ENCODE data around the gene MANSC1. TPM values are rescaled to one million over a fixed set of nuclear protein-coding genes. Genes with fewer than 3 reads are reported as not detected.

The MANSC1 gene
- total and polyA plus RNA-seq, 10 of the 15 experiments (the other 5 are each of a cell fraction or from before 2014, with no cell fraction given), result 0.02 to 0.23 (median 0.11) TPM; not detected in 2

DNA sequence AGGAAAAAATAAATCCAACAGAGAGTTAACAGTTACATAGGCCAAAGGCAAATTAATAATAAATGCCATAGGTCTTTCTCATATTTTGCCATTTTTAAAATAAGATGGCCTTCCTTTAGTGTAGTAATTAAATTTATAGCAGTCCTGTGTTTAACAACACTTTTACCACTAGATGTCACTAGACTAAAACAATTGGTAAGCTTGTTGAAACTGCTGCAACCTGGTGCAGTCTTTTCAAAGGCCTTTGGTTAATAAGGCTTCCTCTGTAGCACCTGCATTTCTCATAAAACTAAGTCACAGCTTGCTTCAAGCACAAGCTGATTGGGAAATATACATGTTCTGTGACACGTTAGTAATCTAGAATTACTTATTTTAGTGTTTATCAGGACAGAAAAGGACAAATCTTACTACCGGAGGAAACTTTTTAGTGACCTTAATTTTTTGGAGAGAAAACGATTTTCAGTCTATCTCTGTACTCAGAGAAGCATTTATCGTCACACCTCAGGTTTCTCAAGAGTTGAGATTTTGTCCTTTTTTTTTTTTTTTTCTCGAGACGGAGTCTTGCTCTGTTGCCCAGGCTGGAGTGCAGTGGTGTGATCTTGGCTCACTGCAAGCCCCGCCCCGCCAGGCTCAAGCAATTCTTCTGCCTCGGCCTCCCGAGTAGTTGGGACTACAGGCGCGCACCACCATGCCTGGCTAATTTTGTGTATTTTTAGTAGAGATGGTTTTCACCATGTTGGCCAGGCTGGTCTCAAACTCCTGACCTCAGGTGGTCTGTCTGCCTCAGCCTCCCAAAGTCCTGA, 26.8 kb upstream of the MANSC1 start (continued):
- TF ChIP-seq, protein P1, sequence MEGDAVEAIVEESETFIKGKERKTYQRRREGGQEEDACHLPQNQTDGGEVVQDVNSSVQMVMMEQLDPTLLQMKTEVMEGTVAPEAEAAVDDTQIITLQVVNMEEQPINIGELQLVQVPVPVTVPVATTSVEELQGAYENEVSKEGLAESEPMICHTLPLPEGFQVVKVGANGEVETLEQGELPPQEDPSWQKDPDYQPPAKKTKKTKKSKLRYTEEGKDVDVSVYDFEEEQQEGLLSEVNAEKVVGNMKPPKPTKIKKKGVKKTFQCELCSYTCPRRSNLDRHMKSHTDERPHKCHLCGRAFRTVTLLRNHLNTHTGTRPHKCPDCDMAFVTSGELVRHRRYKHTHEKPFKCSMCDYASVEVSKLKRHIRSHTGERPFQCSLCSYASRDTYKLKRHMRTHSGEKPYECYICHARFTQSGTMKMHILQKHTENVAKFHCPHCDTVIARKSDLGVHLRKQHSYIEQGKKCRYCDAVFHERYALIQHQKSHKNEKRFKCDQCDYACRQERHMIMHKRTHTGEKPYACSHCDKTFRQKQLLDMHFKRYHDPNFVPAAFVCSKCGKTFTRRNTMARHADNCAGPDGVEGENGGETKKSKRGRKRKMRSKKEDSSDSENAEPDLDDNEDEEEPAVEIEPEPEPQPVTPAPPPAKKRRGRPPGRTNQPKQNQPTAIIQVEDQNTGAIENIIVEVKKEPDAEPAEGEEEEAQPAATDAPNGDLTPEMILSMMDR (IDR thresholded peaks at IDR 0.05 in 2 of 3, conservative IDR thresholded peaks at IDR 0.05 in 1 of 3; ENCODE audit: control insufficient read depth in 2 of 3, extremely low read depth in 1 of 3, insufficient read depth in 1 of 3, low read depth in 3 of 3, low read length in 3 of 3), result peak; percentile 41 to 81 (median 58); a peak in 5 of 6 replicates
- TF ChIP-seq SMC3 (IDR thresholded peaks at IDR 0.05; ENCODE audit: borderline replicate concordance, low read length) (peak; percentile 98), SUPT20H (IDR thresholded peaks at IDR 0.05; ENCODE audit: borderline replicate concordance, control insufficient read depth, low read depth, low read length) (no peak), POLR2AphosphoS5 (IDR thresholded peaks at IDR 0.05; ENCODE audit: low read length) (no peak), RUNX3 (IDR thresholded peaks at IDR 0.05; ENCODE audit: low read length) (peak; percentile 40; the same call in 1 of the 2 replicates), KLF5 (IDR thresholded peaks at IDR 0.05; ENCODE audit: partially characterized antibody) (no peak), SRF (IDR thresholded peaks at IDR 0.05; ENCODE audit: low read depth in 2 of 2, low read length in 2 of 2) (no peak), ZNF384 (IDR thresholded peaks at IDR 0.05; ENCODE audit: borderline replicate concordance, low read depth, low read length) (no peak), EZH2 (IDR thresholded peaks at IDR 0.05; ENCODE audit: borderline replicate concordance, control insufficient read depth, low read depth, low read length) (no peak), EED (IDR thresholded peaks at IDR 0.05; ENCODE audit: low read depth) (no peak), STAT3 (IDR thresholded peaks at IDR 0.05; ENCODE audit: low read depth, low read length) (no peak), STAT1 (conservative IDR thresholded peaks at IDR 0.05) (no peak), ZNF274 (IDR thresholded peaks at IDR 0.05; ENCODE audit: insufficient read depth, insufficient read length) (no peak), SREBF1 (IDR thresholded peaks at IDR 0.05; ENCODE audit: low read length) (no peak), ZBED1 (IDR thresholded peaks at IDR 0.05; ENCODE audit: borderline replicate concordance) (no peak), SUZ12 (IDR thresholded peaks at IDR 0.05; ENCODE audit: unreplicated experiment) (no peak), NRF1 (conservative IDR thresholded peaks at IDR 0.05; ENCODE audit: low read depth, low read length) (no peak), SREBF2 (IDR thresholded peaks at IDR 0.05; ENCODE audit: low read length) (no peak)
- TF ChIP-seq, protein P2, sequence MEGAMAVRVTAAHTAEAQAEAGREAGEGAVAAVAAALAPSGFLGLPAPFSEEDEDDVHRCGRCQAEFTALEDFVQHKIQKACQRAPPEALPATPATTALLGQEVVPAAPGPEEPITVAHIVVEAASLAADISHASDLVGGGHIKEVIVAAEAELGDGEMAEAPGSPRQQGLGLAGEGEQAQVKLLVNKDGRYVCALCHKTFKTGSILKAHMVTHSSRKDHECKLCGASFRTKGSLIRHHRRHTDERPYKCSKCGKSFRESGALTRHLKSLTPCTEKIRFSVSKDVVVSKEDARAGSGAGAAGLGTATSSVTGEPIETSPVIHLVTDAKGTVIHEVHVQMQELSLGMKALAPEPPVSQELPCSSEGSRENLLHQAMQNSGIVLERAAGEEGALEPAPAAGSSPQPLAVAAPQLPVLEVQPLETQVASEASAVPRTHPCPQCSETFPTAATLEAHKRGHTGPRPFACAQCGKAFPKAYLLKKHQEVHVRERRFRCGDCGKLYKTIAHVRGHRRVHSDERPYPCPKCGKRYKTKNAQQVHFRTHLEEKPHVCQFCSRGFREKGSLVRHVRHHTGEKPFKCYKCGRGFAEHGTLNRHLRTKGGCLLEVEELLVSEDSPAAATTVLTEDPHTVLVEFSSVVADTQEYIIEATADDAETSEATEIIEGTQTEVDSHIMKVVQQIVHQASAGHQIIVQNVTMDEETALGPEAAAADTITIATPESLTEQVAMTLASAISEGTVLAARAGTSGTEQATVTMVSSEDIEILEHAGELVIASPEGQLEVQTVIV (IDR thresholded peaks at IDR 0.05; ENCODE audit: borderline replicate concordance, partially characterized antibody), result no peak
- TF ChIP-seq, protein P3, sequence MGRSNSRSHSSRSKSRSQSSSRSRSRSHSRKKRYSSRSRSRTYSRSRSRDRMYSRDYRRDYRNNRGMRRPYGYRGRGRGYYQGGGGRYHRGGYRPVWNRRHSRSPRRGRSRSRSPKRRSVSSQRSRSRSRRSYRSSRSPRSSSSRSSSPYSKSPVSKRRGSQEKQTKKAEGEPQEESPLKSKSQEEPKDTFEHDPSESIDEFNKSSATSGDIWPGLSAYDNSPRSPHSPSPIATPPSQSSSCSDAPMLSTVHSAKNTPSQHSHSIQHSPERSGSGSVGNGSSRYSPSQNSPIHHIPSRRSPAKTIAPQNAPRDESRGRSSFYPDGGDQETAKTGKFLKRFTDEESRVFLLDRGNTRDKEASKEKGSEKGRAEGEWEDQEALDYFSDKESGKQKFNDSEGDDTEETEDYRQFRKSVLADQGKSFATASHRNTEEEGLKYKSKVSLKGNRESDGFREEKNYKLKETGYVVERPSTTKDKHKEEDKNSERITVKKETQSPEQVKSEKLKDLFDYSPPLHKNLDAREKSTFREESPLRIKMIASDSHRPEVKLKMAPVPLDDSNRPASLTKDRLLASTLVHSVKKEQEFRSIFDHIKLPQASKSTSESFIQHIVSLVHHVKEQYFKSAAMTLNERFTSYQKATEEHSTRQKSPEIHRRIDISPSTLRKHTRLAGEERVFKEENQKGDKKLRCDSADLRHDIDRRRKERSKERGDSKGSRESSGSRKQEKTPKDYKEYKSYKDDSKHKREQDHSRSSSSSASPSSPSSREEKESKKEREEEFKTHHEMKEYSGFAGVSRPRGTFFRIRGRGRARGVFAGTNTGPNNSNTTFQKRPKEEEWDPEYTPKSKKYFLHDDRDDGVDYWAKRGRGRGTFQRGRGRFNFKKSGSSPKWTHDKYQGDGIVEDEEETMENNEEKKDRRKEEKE (IDR thresholded peaks at IDR 0.05), result no peak
- TF ChIP-seq, protein P4, sequence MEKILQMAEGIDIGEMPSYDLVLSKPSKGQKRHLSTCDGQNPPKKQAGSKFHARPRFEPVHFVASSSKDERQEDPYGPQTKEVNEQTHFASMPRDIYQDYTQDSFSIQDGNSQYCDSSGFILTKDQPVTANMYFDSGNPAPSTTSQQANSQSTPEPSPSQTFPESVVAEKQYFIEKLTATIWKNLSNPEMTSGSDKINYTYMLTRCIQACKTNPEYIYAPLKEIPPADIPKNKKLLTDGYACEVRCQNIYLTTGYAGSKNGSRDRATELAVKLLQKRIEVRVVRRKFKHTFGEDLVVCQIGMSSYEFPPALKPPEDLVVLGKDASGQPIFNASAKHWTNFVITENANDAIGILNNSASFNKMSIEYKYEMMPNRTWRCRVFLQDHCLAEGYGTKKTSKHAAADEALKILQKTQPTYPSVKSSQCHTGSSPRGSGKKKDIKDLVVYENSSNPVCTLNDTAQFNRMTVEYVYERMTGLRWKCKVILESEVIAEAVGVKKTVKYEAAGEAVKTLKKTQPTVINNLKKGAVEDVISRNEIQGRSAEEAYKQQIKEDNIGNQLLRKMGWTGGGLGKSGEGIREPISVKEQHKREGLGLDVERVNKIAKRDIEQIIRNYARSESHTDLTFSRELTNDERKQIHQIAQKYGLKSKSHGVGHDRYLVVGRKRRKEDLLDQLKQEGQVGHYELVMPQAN (conservative IDR thresholded peaks at IDR 0.05), result no peak

Measured in GM12878 (cell line).